ELR (cell line): ENCODE results near the gene PPFIA1.

Experiments
- DNase-seq: peaks from one replicate; pipeline ENCODE4 v3.0.0-alpha.2; 2015; ENCODE audit warnings: low read depth

PPFIA1 gene

DNA sequence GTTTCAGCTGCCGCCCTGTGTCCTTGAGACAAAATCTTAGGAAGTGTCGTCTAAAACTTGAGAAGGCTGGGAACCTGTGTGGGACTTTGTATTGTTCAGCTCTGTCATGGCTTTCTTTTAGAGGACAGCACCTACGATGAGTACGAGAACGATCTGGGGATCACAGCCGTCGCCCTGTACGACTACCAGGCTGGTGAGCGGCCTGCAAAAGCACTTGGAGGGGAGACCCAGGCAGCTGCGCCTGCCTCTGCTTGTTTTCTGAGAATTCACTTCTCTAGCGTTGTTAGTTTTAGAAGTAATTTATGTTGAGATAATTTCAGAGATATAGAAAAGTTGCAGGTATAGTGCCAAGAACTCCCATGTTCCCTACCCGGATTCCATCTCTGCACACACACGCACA lies 163.0 kb downstream of the PPFIA1 start:
- no peak for DNase-seq
